Activated CD4-positive, alpha-beta memory T cell treated with anti-CD3 and anti-CD28 coated beads for 36 hours (primary cell): ENCODE results near the gene RGCC. TPM values are rescaled to one million over a fixed set of nuclear protein-coding genes. Genes with fewer than 3 reads are reported as not detected.

Source experiments
- CTCF ChIA-PET: fragments of 350-600 bp; sonication (Branson Sonifier 250); formaldehyde crosslinking; loops from one replicate; lab custom pipeline; 2021; ENCODE audit warnings: antibody characterized with exemption, inconsistent platforms; lab: Charles Lee
- POLR2A ChIA-PET: fragments of 350-600 bp; sonication (Branson Sonifier 250); formaldehyde crosslinking; loops from one replicate; lab custom pipeline; 2021; ENCODE audit warnings: antibody characterized with exemption; lab: Charles Lee
- DNase-seq: peaks from one replicate; pipeline ENCODE4 v3.0.0-alpha.2; 2020
- H3K27ac Mint-ChIP-seq: one replicate; pipeline ENCODE4 v1.8.0; 2021; ENCODE audit warnings: mixed read lengths
- H3K27me3 Mint-ChIP-seq: one replicate; pipeline ENCODE4 v1.8.0; 2021; ENCODE audit warnings: mixed read lengths
- H3K36me3 Mint-ChIP-seq: one replicate; pipeline ENCODE4 v1.8.0; 2021; ENCODE audit warnings: mixed read lengths
- H3K4me1 Mint-ChIP-seq: one replicate; pipeline ENCODE4 v1.8.0; 2021; ENCODE audit warnings: low read depth, mixed read lengths
- H3K4me3 Mint-ChIP-seq: one replicate; pipeline ENCODE4 v1.8.0; 2021; ENCODE audit warnings: mild to moderate bottlenecking, mixed read lengths
- H3K9me3 Mint-ChIP-seq: one replicate; pipeline ENCODE4 v1.8.0; 2021; ENCODE audit warnings: mixed read lengths
- intact Hi-C: fragments of 100-400 bp; cut with micrococcal nuclease; formaldehyde crosslinking; loops from one replicate; pipeline ENCODE4 v1.15.1; 2023
- total RNA-seq, 2 experiments: library from RNA; stranded (reverse); gene quantifications; one replicate each; pipeline ENCODE4 v1.2.3, GENCODE V29; 2021

Gene RGCC
- total RNA-seq, 2 experiments from 2014 or later, result 94.8 to 96.8 TPM

- peak overlapping the region; percentile 97 for H3K27ac Mint-ChIP-seq
- ChIA-PET POLR2A (interaction anchor here (1.0 to 4.2 kb wide), 6 partner anchors 8 to 90 kb away, joined by 3 to 40 read pairs (median 7); partner anchors contain the start of gene RGCC), CTCF (interaction anchor here (0.7 to 1.3 kb wide), 2 partner anchors 15 to 34 kb away, joined by 3 to 4 read pairs; no protein-coding TSS in a partner anchor)
- no peaks in the 10 kb centered on the region for H3K27me3 Mint-ChIP-seq
- H3K9me3 Mint-ChIP-seq, result no peaks in the 10 kb centered on the region
- peak overlapping the region; percentile 66 for H3K4me3 Mint-ChIP-seq
- intact Hi-C loops, result loop anchor here (1.0 to 10.0 kb wide), 6 partner anchors 153 to 931 kb away; partner anchors contain the start of genes AKAP11, NAA16 and VWA8
- H3K36me3 Mint-ChIP-seq, result peaks cover 69% of the 10 kb centered on the region
- H3K4me1 Mint-ChIP-seq, result peaks cover 92% of the 10 kb centered on the region
- DNase-seq, result peak; percentile 72
Observed at GRCh38 chr13:41463838-41464602, 6.7 kb downstream of the RGCC start.

- intact Hi-C loops, result loop anchor here (1.0 to 10.0 kb wide), 8 partner anchors 8 to 929 kb away; partner anchors contain the start of genes AKAP11, NAA16 and RGCC
- Mint-ChIP-seq H3K9me3 (no peaks in the 10 kb centered on the region), H3K4me3 (peak overlapping the region; percentile 66), H3K27ac (peak overlapping the region; percentile 97), H3K4me1 (peaks cover 92% of the 10 kb centered on the region), H3K36me3 (peaks cover 69% of the 10 kb centered on the region), H3K27me3 (no peaks in the 10 kb centered on the region)
- ChIA-PET POLR2A (interaction anchor here (0.9 to 4.2 kb wide), 4 partner anchors 9 to 109 kb away, joined by 3 to 40 read pairs (median 16); partner anchors contain the start of gene RGCC), CTCF (interaction anchor here (1.3 kb wide), 3 partner anchors 8 to 90 kb away, joined by 3 to 5 read pairs (median 3); partner anchors contain the start of gene RGCC)
- peak; percentile 96 for DNase-seq
Observed at GRCh38 chr13:41465241-41465847, 8.0 kb downstream of the RGCC start.

- Mint-ChIP-seq H3K4me3 (peak overlapping the region; percentile 59), H3K9me3 (no peaks in the 10 kb centered on the region), H3K27me3 (no peaks in the 10 kb centered on the region), H3K36me3 (peaks cover 68% of the 10 kb centered on the region), H3K4me1 (peaks cover 89% of the 10 kb centered on the region), H3K27ac (peak overlapping the region; percentile 97)
- POLR2A ChIA-PET, result interaction anchor here (1.9 to 4.2 kb wide), 3 partner anchors 9 to 32 kb away, joined by 11 to 40 read pairs (median 21); partner anchors contain the start of gene RGCC
- CTCF ChIA-PET, result interaction anchor here (0.7 to 1.3 kb wide), 3 partner anchors 9 to 89 kb away, joined by 3 to 5 read pairs (median 3); partner anchors contain the start of gene RGCC
- intact Hi-C loops, result loop anchor here (1.0 to 10.0 kb wide), 8 partner anchors 9 to 929 kb away; partner anchors contain the start of genes AKAP11, NAA16 and RGCC
- DNase-seq, result no peak
Observed at GRCh38 chr13:41465898-41466320, 8.6 kb downstream of the RGCC start.

GRCh38 chr13:41467425-41467945 lies 10.1 kb downstream of the RGCC start:
- Mint-ChIP-seq H3K27ac (peak overlapping the region; percentile 69), H3K9me3 (no peaks in the 10 kb centered on the region), H3K4me3 (no peak overlapping the region), H3K4me1 (peaks cover 85% of the 10 kb centered on the region), H3K36me3 (peaks cover 69% of the 10 kb centered on the region), H3K27me3 (no peaks in the 10 kb centered on the region)
- intact Hi-C loops, result loop anchor here (10.0 kb wide), 1 partner anchor 927 kb away; no protein-coding TSS in a partner anchor
- CTCF ChIA-PET, result interaction anchor here (0.8 to 5.0 kb wide), 2 partner anchors 8 to 189 kb away, joined by 3 to 38 read pairs; no protein-coding TSS in a partner anchor
- POLR2A ChIA-PET, result no interaction called here
- no peak for DNase-seq

GRCh38 chr13:41468631-41469030 lies 11.3 kb downstream of the RGCC start:
- Mint-ChIP-seq H3K36me3 (peaks cover 72% of the 10 kb centered on the region), H3K9me3 (no peaks in the 10 kb centered on the region), H3K27me3 (no peaks in the 10 kb centered on the region), H3K4me3 (no peak overlapping the region), H3K27ac (no peak overlapping the region), H3K4me1 (peaks cover 82% of the 10 kb centered on the region)
- ChIA-PET POLR2A (interaction anchor here (1.0 kb wide), 1 partner anchor 12 kb away, joined by 4 read pairs; no protein-coding TSS in a partner anchor), CTCF (interaction anchor here (5.0 kb wide), 1 partner anchor 9 kb away, joined by 38 read pairs; no protein-coding TSS in a partner anchor)
- intact Hi-C loops, result loop anchor here (10.0 kb wide), 1 partner anchor 926 kb away; no protein-coding TSS in a partner anchor
- no peak for DNase-seq

- no peak overlapping the region for H3K4me3 Mint-ChIP-seq
- POLR2A ChIA-PET, result interaction anchor here (1.0 to 2.0 kb wide), 3 partner anchors 11 to 85 kb away, joined by 4 to 15 read pairs (median 5); no protein-coding TSS in a partner anchor
Observed at GRCh38 chr13:41470196-41470595, 12.8 kb downstream of the RGCC start.

GRCh38 chr13:41471785-41472184 lies 14.4 kb downstream of the RGCC start:
- H3K36me3 Mint-ChIP-seq, result peaks cover 60% of the 10 kb centered on the region
- peaks cover 55% of the 10 kb centered on the region for H3K4me1 Mint-ChIP-seq
- CTCF ChIA-PET, result interaction anchor here (1.0 to 5.0 kb wide), 2 partner anchors 12 to 20 kb away, joined by 3 to 38 read pairs; no protein-coding TSS in a partner anchor
- H3K27ac Mint-ChIP-seq, result peak overlapping the region; percentile 31
- no peak overlapping the region for H3K4me3 Mint-ChIP-seq
- H3K9me3 Mint-ChIP-seq, result peaks cover 10% of the 10 kb centered on the region
- no peak for DNase-seq
- POLR2A ChIA-PET, result interaction anchor here (1.5 to 2.0 kb wide), 2 partner anchors 13 to 21 kb away, joined by 5 to 15 read pairs; no protein-coding TSS in a partner anchor
- no peaks in the 10 kb centered on the region for H3K27me3 Mint-ChIP-seq
- intact Hi-C loops, result no loop called here

More at GRCh38 chr13:41470196-41470595, 12.8 kb downstream of the RGCC start:
- intact Hi-C loops, result loop anchor here (1.0 kb wide), 1 partner anchor 28 kb away; no protein-coding TSS in a partner anchor
- CTCF ChIA-PET, result interaction anchor here (1.1 to 5.0 kb wide), 2 partner anchors 11 to 26 kb away, joined by 5 to 38 read pairs; no protein-coding TSS in a partner anchor
- peaks cover 69% of the 10 kb centered on the region for H3K4me1 Mint-ChIP-seq
- H3K27me3 Mint-ChIP-seq, result no peaks in the 10 kb centered on the region
- H3K36me3 Mint-ChIP-seq, result peaks cover 67% of the 10 kb centered on the region
- H3K9me3 Mint-ChIP-seq, result peaks cover 9% of the 10 kb centered on the region
- peak overlapping the region; percentile 81 for H3K27ac Mint-ChIP-seq
- DNase-seq, result peak; percentile 78

- Mint-ChIP-seq H3K4me1 (peaks cover 25% of the 10 kb centered on the region), H3K27ac (no peak overlapping the region)
- intact Hi-C loops, result no loop called here
Observed at GRCh38 chr13:41487222-41487621, 29.9 kb downstream of the RGCC start.

GRCh38 chr13:41488124-41488523 lies 30.8 kb downstream of the RGCC start:
- peak overlapping the region; percentile 25 for H3K4me3 Mint-ChIP-seq
- H3K27me3 Mint-ChIP-seq, result no peaks in the 10 kb centered on the region
- H3K9me3 Mint-ChIP-seq, result peaks cover 16% of the 10 kb centered on the region
- no peak for DNase-seq
- H3K36me3 Mint-ChIP-seq, result peaks cover 1% of the 10 kb centered on the region
- peak overlapping the region; percentile 59 for H3K27ac Mint-ChIP-seq
- CTCF ChIA-PET, result no interaction called here
- intact Hi-C loops, result no loop called here
- peaks cover 34% of the 10 kb centered on the region for H3K4me1 Mint-ChIP-seq
- POLR2A ChIA-PET, result interaction anchor here (1.3 kb wide), 1 partner anchor 24 kb away, joined by 3 read pairs; no protein-coding TSS in a partner anchor

More at GRCh38 chr13:41487222-41487621, 29.9 kb downstream of the RGCC start:
- Mint-ChIP-seq H3K4me3 (no peak overlapping the region), H3K27me3 (no peaks in the 10 kb centered on the region), H3K9me3 (peaks cover 25% of the 10 kb centered on the region), H3K36me3 (peaks cover 5% of the 10 kb centered on the region)
- DNase-seq, result no peak
- CTCF ChIA-PET, result no interaction called here
- POLR2A ChIA-PET, result interaction anchor here (0.6 kb wide), 1 partner anchor 46 kb away, joined by 3 read pairs; no protein-coding TSS in a partner anchor

GRCh38 chr13:41490371-41491015 lies 33.1 kb downstream of the RGCC start:
- peaks cover 10% of the 10 kb centered on the region for H3K9me3 Mint-ChIP-seq
- no peaks in the 10 kb centered on the region for H3K27me3 Mint-ChIP-seq
- peaks cover 1% of the 10 kb centered on the region for H3K36me3 Mint-ChIP-seq
- DNase-seq, result no peak
- no peak overlapping the region for H3K4me3 Mint-ChIP-seq
- CTCF ChIA-PET, result interaction anchor here (0.6 kb wide), 1 partner anchor 51 kb away, joined by 3 read pairs; no protein-coding TSS in a partner anchor
- POLR2A ChIA-PET, result interaction anchor here (3.8 kb wide), 1 partner anchor 26 kb away, joined by 21 read pairs; no protein-coding TSS in a partner anchor
- no peak overlapping the region for H3K27ac Mint-ChIP-seq
- peaks cover 54% of the 10 kb centered on the region for H3K4me1 Mint-ChIP-seq
- intact Hi-C loops, result no loop called here
